Naive thymus-derived CD8-positive, alpha-beta T cell (primary cell): ENCODE data around the gene TMA16. TPM values are rescaled to one million over a fixed set of nuclear protein-coding genes. Genes with fewer than 3 reads are reported as not detected.
"Not testable (repeated sequence)": the region's sequence is repeated elsewhere in the genome, so short reads cannot be mapped to it uniquely, and the experiment has no call there.

ENCODE experiments used
- ATAC-seq, 2 donors: fragments of 150-1000 bp; cut with Tn5 transposase in 1 of 2; sonication (Bioruptor Pico), chemical (Tn5 transposase) in 1 of 2; 1 replicate in 1 of 2; 2 replicates in 1 of 2; pipeline ENCODE4 v1.10.0; 2021; ENCODE audit warnings: mild to moderate bottlenecking in 2 of 2, moderate library complexity in 2 of 2
- POLR2A ChIA-PET: fragments of 350-600 bp; sonication (Branson Sonifier 250); formaldehyde crosslinking; loops from one replicate; lab custom pipeline; 2021; ENCODE audit warnings: antibody characterized with exemption; lab: Charles Lee
- DNase-seq, 10 donors: peaks; one replicate each; pipeline versions ENCODE4 v3.0.0 to v3.0.0-alpha.2; 2020 to 2022
- H3K27ac Mint-ChIP-seq, 10 donors: one replicate each; pipeline ENCODE4 v1.8.0; 2020 to 2022; ENCODE audit warnings: mild to moderate bottlenecking in 10 of 10, mixed read lengths in 10 of 10, moderate library complexity in 4 of 10, inconsistent platforms in 1 of 10
- H3K27me3 Mint-ChIP-seq, 5 donors: one replicate each; pipeline ENCODE4 v1.8.0; 2021 to 2022; ENCODE audit warnings: mixed read lengths in 5 of 5
- H3K36me3 Mint-ChIP-seq, 3 donors: one replicate each; pipeline ENCODE4 v1.8.0; 2020 to 2022; ENCODE audit warnings: mixed read lengths in 3 of 3, mild to moderate bottlenecking in 2 of 3, inconsistent platforms in 1 of 3
- H3K4me1 Mint-ChIP-seq, 4 donors: one replicate each; pipeline ENCODE4 v1.8.0; 2021 to 2022; ENCODE audit warnings: mixed read lengths in 4 of 4
- H3K4me3 Mint-ChIP-seq, 10 donors: one replicate each; pipeline ENCODE4 v1.8.0; 2020 to 2022; ENCODE audit warnings: mild to moderate bottlenecking in 10 of 10, mixed read lengths in 10 of 10, moderate library complexity in 6 of 10, inconsistent platforms in 1 of 10
- H3K9me3 Mint-ChIP-seq, 9 donors: one replicate each; pipeline ENCODE4 v1.8.0; 2020 to 2022; ENCODE audit warnings: mixed read lengths in 9 of 9, mild to moderate bottlenecking in 3 of 9, inconsistent platforms in 1 of 9, moderate library complexity in 1 of 9
- polyA plus RNA-seq, 3 donors: library from polyadenylated mRNA; unstranded; fragments of 300-500 nt; fragmentation: Illumina TruSeq; gene quantifications; one replicate each; pipeline ENCODE4 v1.2.3, GENCODE V29; 2021
- total RNA-seq, 8 experiments: library from RNA in 2 of 8; stranded (reverse) in 2 of 8; gene quantifications; one replicate each; pipeline ENCODE4 v1.2.3 and lab custom pipeline; 2021 to 2026

Gene TMA16
- total RNA-seq (10 to 100 TPM; 20.0 to 20.1 TPM), polyA plus RNA-seq (10 to 100 TPM; 11.6 to 12.5 (median 12.4) TPM), total RNA-seq (lab: John Stamatoyannopoulos, UW) (11.1 to 46.0 (median 16.5) reads per million in 6 experiments)

DNA sequence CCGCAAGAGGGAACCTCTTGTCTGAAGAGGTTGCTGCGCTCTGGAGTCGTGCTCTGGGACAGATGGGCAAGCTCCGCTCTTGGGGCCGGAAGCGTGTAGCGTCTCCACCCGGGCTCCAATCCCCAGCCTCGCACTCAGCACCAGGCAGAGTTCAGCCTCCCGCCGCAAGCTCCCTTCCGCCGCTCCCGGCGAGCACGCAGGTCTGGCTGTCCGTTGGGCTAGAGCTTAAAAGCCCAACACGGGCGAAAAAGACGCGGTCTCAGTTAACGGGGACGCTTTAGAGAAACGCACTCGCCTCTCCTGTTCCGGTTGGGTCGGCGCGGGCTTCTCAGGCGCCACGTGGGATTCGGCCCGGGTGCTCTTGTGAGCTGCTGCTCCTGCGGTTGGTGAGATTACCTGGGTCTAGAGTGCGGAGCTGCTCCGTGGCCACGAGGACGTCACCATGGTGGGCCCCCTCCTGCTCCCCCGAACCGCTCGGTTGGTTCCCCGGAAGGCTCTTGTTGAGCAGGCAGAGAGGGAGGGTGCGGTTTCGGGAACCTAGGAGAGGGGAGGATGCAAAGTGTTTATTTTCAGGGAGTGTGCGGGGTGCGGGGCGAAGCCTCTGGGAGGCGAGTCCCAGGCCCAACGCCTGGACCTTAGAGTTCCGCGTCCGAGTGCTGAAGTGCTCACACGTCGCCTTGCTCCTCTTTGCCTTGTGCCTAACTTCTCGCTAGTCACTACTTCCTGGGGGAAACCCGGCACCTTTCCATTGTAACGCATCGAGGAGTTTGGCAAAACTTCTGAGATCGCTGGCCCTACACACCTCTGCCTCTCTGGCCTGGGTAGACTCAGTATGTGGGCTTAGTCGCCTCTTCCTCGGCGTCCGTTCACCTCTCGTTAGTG is at the start of gene TMA16:
TMA16 (plus strand) TSS at position 331 of the 882 bp plus-strand sequence; CDS start at position 443, 112 bp downstream.
- H3K36me3 Mint-ChIP-seq, result no peaks in the 10 kb centered on the region
- DNase-seq (peak; percentile 52 to 82 (median 74)), ATAC-seq (peak; percentile 85 to 86)
- H3K27me3 Mint-ChIP-seq, result peaks cover 0 to 10% (median 3%) of the 10 kb centered on the region in 5 donors
- H3K27ac Mint-ChIP-seq, result peak within 1 kb of the TSS; percentile 94 to 98 (median 97)
- H3K4me1 Mint-ChIP-seq, result peaks cover 18 to 43% (median 35%) of the 10 kb centered on the region in 4 donors
- no peaks in the 10 kb centered on the region for H3K9me3 Mint-ChIP-seq
- POLR2A ChIA-PET, result interaction anchor here (0.7 to 1.3 kb wide), 9 partner anchors 12 to 1462 kb away, joined by 3 to 5 read pairs (median 4); partner anchors contain the start of gene NAF1
- H3K4me3 Mint-ChIP-seq, result peak within 1 kb of the TSS; percentile 92 to 99 (median 98)

DNA sequence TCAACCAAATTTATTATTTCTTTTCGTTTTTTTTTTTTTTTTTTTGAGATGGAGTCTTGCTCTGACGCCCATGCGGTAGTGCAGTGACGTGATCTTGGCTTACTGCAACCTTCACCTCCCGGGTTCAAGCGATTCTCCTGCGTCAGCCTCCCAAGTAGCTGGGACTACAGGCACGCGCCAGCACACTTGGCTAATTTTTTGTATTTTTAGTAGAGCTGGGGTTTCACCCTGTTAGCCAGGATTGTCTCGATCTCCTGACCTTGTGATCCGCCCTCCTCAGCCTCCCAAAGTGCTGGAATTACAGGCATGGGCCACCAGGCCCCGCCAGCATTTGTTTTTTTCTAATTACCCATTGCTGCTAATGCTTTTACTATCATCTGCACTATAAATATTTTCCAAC is 47.5 kb upstream of the TMA16 start:
- H3K36me3 Mint-ChIP-seq, ATAC-seq, H3K4me1 Mint-ChIP-seq, H3K9me3 Mint-ChIP-seq, H3K4me3 Mint-ChIP-seq, DNase-seq, POLR2A ChIA-PET, H3K27ac Mint-ChIP-seq: not testable (repeated sequence)
- H3K27me3 Mint-ChIP-seq, result peaks cover 2 to 12% (median 9%) of the 10 kb centered on the region in 5 donors

DNA sequence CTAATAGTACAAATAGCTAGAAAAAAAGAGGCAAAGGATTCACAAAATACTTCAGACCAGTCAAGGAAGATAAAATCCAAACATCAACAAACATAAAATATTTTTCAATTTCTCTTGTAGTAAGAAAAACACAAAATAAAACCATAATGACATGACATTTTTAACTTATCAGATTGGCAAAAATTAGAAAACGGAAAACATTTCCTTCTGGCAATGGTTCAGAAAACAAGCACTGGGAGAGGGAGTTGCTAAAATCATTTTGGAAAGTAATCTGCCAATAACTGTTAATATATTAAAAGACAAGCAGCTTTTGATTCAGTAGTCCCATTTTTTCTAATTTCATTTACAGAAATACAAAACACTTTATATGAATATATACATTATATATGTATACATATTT is 47.0 kb upstream of the TMA16 start:
- Mint-ChIP-seq H3K9me3 (no peaks in the 10 kb centered on the region), H3K4me1 (no peaks in the 10 kb centered on the region), H3K27ac (no peak overlapping the region), H3K27me3 (peaks cover 2 to 12% (median 8%) of the 10 kb centered on the region in 5 donors), H3K4me3 (no peak overlapping the region), H3K36me3 (no peaks in the 10 kb centered on the region)
- ATAC-seq, result no peak
- POLR2A ChIA-PET, result no interaction called here
- no peak for DNase-seq

DNA sequence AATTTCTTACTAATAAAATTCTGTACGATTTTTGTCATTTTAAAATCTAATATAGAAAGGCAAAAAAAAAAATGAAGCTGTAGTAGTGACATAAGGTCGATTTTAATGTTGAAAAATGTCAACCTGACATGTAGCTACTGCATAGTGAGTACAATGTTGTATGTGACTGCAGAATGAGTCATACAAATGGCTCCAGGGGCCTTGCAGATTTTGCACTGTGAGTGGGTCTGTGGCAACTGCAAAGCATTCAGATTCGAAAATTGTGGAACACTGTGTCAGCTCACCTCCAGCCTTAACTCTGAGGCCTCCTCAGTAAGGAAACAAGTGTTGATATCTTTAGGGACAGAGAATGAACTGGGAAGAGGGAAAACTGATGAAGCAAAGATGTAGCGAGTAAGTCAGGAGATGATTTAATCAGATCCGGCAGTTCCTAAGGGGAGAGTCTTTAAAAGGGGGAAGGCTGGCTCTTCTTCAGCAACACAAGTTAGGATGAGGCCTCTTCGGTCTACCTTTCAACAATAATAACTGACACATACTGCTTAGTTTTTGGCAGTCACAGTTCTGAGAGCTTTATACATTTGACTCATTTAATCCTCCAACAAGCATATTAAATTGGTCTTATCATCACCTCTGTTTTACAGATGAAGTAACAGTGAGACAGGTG is 45.8 kb upstream of the TMA16 start:
- H3K27ac Mint-ChIP-seq, result no peak overlapping the region
- H3K4me1 Mint-ChIP-seq, result no peaks in the 10 kb centered on the region
- H3K36me3 Mint-ChIP-seq, result no peaks in the 10 kb centered on the region
- POLR2A ChIA-PET, result no interaction called here
- ATAC-seq, result no peak
- H3K9me3 Mint-ChIP-seq, result no peaks in the 10 kb centered on the region
- no peak for DNase-seq
- no peak overlapping the region for H3K4me3 Mint-ChIP-seq
- peaks cover 2 to 12% (median 5%) of the 10 kb centered on the region in 5 donors for H3K27me3 Mint-ChIP-seq

DNA sequence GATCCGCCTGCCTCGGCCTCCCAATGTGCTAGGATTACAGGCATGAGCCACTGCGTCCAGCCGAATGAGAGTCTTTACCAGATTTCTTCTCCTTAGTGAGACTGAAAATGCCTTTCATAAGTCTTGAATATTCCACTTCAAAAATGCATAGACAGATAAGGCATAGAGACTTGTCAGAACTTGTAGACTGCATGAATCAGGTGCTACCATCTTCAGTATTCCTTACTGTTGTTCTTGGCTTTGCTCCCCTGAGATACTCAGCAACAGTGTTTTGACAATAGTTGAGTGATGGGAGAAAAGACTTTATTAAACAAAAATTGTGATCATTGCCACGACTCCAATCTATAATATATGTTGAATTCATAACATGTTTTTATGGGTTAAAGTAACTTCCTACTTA is 31.9 kb upstream of the TMA16 start:
- DNase-seq, result no peak
- H3K36me3 Mint-ChIP-seq, result no peaks in the 10 kb centered on the region
- POLR2A ChIA-PET, result no interaction called here
- ATAC-seq, result no peak
- no peak overlapping the region for H3K27ac Mint-ChIP-seq
- peaks cover 0 to 14% (median 8%) of the 10 kb centered on the region in 5 donors for H3K27me3 Mint-ChIP-seq
- no peaks in the 10 kb centered on the region for H3K9me3 Mint-ChIP-seq
- H3K4me1 Mint-ChIP-seq, result no peaks in the 10 kb centered on the region
- H3K4me3 Mint-ChIP-seq, result no peak overlapping the region

DNA sequence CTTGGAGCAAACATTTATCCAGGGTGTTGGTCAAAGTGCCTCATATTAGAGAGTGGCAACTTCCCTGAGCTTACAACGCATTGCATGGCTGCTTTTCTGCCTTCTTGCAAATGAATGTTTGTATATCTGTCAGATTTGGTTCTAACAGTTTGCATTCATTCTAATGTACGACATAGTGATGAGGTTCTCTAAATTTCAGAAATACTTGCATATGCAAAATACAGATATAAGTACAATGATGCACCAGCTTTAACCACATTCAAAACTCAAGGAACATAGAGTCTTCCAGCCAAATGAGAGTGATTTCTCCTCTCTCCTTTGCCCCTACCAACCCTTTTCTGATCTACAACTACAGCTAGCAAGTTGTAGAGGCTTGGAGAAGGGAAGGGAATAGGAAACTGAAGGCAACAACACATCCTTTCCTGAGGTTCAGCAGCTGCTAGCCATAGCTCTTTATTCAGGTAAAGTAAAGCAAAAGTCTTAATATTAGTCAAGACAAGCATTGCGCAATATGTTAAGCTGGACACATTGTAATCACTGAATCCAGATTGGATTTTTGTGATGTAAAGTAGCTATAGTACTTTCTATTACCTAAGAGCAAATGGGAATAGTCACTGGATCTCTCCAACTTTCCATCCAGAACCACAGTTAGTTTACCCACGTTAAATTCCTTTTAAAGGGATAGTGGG is 27.3 kb upstream of the TMA16 start:
- ATAC-seq, result no peak
- POLR2A ChIA-PET, result no interaction called here

DNA sequence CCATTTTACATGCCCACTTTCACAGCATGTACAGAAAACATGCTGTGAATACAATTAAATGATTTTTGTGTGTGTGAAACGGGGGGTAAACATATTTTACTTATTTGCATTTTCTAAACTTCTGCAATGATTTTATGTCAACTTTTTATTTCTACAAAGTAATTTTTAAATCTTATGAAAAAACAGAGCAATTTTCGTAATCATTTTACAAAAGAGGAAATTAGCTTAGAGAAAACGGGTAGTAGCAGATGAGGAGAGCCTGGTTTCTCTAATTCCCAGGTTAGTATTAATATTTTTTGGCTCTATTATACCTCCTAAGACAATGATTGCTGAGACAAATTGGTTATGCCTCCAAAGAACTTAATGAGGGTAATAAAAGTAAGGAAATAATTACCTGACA is 24.1 kb upstream of the TMA16 start:
- H3K4me1 Mint-ChIP-seq, result no peaks in the 10 kb centered on the region
- ATAC-seq (no peak), DNase-seq (no peak)
- H3K9me3 Mint-ChIP-seq, result no peaks in the 10 kb centered on the region
- POLR2A ChIA-PET, result no interaction called here
- H3K36me3 Mint-ChIP-seq, result no peaks in the 10 kb centered on the region
- H3K27ac Mint-ChIP-seq, result no peak overlapping the region
- peaks cover 0 to 18% (median 5%) of the 10 kb centered on the region in 5 donors for H3K27me3 Mint-ChIP-seq
- H3K4me3 Mint-ChIP-seq, result no peak overlapping the region

More for the DNA sequence above, 27.3 kb upstream of the TMA16 start:
- Mint-ChIP-seq H3K9me3 (no peaks in the 10 kb centered on the region), H3K36me3 (no peaks in the 10 kb centered on the region), H3K4me3 (no peak overlapping the region), H3K27ac (no peak overlapping the region), H3K27me3 (peaks cover 2 to 14% (median 10%) of the 10 kb centered on the region in 5 donors), H3K4me1 (no peaks in the 10 kb centered on the region)
- DNase-seq, result no peak

DNA sequence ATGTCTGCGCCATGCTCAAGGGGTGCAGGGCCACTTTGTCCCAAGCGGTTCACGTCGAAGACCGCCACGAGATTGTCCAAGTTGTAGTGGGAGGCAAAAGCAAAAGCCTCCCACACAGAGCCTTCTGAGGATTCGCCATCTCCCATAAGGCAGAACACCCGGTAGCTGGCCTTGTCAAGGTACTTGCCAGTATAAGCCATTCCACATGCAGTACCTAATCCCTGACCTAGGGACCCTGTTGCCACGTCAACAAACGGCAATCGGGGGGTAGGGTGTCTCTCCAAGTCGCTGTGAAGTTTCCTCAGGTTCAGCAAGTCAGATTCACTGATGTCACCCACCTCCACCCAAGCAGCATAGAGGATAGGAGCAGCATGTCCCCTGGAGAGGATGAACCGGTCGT is 21.4 kb upstream of the TMA16 start:
- H3K27me3 Mint-ChIP-seq, result peaks cover 0 to 16% (median 5%) of the 10 kb centered on the region in 5 donors
- ATAC-seq, result no peak

DNA sequence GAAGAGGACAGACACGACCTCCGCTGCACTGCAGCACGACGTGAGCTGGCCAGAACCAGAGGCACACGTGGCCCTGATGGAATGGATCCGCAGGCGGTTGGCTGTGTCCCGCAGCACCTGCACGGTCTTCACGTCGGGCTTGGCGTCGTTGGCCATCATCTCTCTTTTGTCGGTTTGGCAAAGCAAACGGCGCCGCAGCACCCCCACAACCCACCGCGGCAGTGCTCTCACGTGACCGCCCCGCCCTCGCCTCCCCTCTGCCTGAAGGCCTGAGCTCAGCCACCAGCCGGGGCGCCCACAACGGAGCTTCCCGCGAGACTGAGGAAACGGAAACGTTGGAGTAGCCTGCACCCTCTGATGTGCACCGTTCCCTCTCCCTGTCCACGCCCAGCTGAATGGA is 20.9 kb upstream of the TMA16 start, which contains the start of gene TKTL2:
TKTL2 (minus strand) TSS at position 179 of the 400 bp plus-strand sequence; CDS start at position 159, 20 bp downstream.
- Mint-ChIP-seq H3K36me3 (no peaks in the 10 kb centered on the region), H3K9me3 (no peaks in the 10 kb centered on the region), H3K27ac (no peak within 1 kb of the TSS), H3K4me1 (no peaks in the 10 kb centered on the region), H3K4me3 (no peak within 1 kb of the TSS), H3K27me3 (peaks cover 0 to 13% (median 5%) of the 10 kb centered on the region in 5 donors)
- ATAC-seq, result no peak
- POLR2A ChIA-PET, result no interaction called here
- no peak for DNase-seq

More for the DNA sequence above, 21.4 kb upstream of the TMA16 start:
- POLR2A ChIA-PET, result no interaction called here
- Mint-ChIP-seq H3K9me3 (no peaks in the 10 kb centered on the region), H3K27ac (no peak overlapping the region), H3K36me3 (no peaks in the 10 kb centered on the region), H3K4me3 (no peak overlapping the region), H3K4me1 (no peaks in the 10 kb centered on the region)
- no peak for DNase-seq

DNA sequence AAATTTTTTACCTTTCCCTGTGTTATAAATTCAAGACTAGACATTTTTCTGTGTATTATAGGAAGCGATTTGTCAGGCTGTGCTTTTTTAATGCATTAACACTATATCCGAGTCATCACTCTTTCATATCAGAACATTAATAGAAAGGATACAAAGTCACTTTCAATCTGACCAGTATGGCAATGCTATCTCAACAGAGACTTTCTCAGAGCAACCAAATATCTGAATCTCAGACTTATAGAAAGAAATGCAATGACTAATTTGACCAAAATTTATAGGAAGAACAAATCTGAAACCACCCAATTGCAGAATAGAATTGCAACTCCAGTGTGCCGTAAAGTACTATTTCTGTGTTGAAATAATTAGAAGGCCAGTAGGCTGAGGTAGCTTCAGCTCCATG is 20.5 kb upstream of the TMA16 start:
- H3K4me1 Mint-ChIP-seq, result no peaks in the 10 kb centered on the region
- H3K4me3 Mint-ChIP-seq, result no peak overlapping the region
- no peak for ATAC-seq
- H3K36me3 Mint-ChIP-seq, result no peaks in the 10 kb centered on the region
- H3K27me3 Mint-ChIP-seq, result peaks cover 0 to 12% (median 5%) of the 10 kb centered on the region in 5 donors
- no peak overlapping the region for H3K27ac Mint-ChIP-seq
- POLR2A ChIA-PET, result no interaction called here
- H3K9me3 Mint-ChIP-seq, result no peaks in the 10 kb centered on the region
- DNase-seq, result no peak

DNA sequence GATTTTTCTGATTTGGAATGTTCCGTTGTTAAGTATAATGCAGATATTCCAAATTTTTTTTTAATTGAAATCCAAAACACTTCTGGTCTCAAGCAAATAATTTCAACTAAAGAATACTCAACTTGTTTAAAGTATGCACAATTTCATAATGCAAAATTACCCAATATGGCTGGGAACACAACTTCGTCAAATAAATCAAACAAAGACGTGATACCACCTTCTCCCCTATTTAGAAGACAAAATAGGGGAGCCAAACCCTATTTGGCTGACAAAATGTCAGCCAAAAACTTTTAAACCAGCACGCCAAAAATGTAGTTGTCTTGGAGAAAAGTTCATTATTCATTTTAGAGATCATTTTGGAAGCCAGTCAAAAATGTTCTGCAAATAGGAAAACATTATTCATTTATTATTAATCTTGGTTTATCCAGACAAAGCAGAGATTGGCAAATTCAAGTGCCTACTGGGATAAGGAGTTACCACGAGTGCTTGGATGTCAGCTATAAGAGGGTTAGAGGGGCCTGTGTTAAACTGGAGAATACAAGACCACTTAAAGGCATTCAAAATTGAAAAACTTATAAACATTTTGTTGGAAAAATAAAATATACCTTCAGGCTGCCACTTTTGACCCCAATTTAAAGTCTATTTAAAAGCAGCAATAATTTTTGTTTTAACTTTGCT is 17.6 kb upstream of the TMA16 start:
- Mint-ChIP-seq H3K36me3 (no peaks in the 10 kb centered on the region), H3K4me3 (no peak overlapping the region), H3K9me3 (no peaks in the 10 kb centered on the region), H3K27me3 (peaks cover 0 to 9% (median 3%) of the 10 kb centered on the region in 5 donors), H3K4me1 (peaks cover 0 to 4% (median 0%) of the 10 kb centered on the region in 4 donors), H3K27ac (no peak overlapping the region)
- DNase-seq, result no peak
- POLR2A ChIA-PET, result no interaction called here
- no peak for ATAC-seq

DNA sequence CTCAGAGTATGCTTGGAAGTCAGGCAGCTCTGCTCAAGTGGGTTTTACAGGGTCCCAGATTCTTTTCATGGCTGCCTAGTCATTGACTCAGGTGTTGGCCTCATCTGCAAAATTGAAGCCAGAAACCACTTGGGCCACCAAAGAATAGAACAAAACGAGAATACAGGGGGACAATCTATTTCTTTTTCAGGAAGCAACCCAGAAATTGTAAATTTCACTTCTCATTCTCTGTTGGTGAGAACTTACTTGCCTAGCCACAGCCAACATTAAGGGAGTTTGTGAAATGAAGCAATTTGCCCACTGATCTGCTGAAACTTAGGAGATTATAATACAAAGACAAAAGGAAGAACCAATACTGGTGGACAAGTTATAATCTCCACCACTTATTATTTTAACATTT is 12.3 kb upstream of the TMA16 start:
- H3K36me3 Mint-ChIP-seq, result no peaks in the 10 kb centered on the region
- H3K27me3 Mint-ChIP-seq, result peaks cover 0 to 3% (median 1%) of the 10 kb centered on the region in 5 donors
- H3K4me1 Mint-ChIP-seq, result peaks cover 0 to 4% (median 0%) of the 10 kb centered on the region in 4 donors
- no peaks in the 10 kb centered on the region for H3K9me3 Mint-ChIP-seq
- ATAC-seq (no peak), DNase-seq (no peak)
- H3K4me3 Mint-ChIP-seq, result no peak overlapping the region
- POLR2A ChIA-PET, result no interaction called here
- no peak overlapping the region for H3K27ac Mint-ChIP-seq
